ENCODE measurements around the gene HINFP. TPM values are rescaled to one million over a fixed set of nuclear protein-coding genes. Genes with fewer than 3 reads are reported as not detected.

HINFP gene
- total RNA-seq: 9.4 and 11.7 TPM in 2 replicates

DNA sequence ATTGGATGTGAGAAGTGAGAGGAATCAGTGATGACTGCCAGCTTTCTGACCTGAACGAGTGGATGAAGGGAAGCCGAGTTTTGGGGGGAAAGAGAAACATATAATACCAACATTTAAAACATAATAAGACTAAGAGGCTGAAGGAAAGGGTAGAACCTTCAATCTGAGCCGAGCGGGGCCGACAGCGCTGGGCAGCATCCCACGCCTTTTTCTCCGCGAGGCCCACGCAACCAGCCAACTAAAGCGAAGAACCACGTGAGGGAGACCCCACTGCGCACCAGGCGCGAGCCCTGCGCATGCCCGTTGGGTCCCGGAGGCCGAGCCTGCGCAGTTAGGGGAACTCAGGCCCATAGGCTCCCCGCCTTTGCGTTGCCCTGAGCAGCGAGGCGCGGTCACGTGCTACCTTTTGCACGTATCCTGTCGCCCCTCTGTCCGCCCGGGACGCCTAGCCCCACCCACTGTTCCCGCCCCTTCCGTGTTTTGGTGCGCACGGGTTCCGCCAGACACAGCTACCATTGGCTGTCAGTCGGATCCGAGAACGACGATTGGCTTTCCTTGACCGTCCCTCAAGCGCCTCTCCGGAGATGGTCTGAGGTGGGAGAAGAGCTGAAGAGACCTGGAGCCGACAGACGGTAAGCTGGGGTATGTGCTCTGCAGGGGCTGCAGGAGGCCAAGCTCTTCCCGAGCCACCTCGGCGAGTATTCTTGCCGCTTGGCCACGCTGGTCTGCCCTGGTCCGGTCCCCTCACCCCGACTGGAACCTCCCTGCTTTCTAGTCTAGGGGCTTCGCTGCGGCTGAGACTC is at the start of gene HINFP:
TSS of gene HINFP (plus strand) at position 573 of the 803 bp plus-strand sequence. CDS start 5,365 bp downstream, outside the sequence.
- peak; percentile 99 for DNase-seq (ENCODE audit: low read depth in 2 of 2)

DNA sequence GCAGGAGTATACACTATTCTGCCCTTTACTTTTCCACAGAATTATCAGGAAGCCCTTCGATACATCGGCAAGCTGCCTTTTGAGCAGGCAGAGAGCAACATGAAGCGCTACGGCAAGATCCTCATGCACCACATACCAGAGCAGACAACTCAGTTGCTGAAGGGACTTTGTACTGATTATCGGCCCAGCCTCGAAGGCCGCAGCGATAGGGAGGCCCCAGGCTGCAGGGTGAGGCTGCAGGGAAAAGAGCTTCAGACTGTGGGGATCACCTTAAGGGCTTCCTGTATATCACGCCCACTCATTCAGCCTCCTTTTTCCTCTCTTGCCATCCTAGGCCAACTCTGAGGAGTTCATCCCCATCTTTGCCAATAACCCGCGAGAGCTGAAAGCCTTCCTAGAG is 43.5 kb upstream of the HINFP start:
- DNase-seq (ENCODE audit: low read depth in 2 of 2): no peak

DNA sequence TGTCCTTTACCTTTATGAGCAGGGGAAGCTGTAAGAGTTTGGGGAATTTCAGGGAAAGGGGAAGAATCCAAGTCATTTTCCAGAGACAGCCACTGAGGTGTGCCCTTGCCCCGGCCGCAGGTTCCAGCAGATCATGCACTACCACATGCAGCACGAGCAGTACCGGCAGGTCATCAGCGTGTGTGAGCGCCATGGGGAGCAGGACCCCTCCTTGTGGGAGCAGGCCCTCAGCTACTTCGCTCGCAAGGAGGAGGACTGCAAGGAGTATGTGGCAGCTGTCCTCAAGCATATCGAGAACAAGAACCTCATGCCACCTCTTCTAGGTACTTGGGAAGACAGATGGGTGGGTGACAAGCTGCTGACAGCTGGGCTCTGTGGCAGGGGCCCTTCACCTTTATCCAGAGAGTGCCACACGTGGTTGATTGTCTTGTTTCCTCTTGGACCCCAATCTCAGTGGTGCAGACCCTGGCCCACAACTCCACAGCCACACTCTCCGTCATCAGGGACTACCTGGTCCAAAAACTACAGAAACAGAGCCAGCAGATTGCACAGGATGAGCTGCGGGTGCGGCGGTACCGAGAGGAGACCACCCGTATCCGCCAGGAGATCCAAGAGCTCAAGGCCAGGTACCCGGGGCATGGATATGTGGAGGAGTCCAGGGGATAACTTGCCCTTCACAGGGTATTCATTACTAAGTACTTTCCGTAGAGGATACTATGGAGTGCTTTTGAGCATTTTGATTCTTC is 42.5 kb upstream of the HINFP start:
- no peak for DNase-seq (ENCODE audit: low read depth in 2 of 2)

DNA sequence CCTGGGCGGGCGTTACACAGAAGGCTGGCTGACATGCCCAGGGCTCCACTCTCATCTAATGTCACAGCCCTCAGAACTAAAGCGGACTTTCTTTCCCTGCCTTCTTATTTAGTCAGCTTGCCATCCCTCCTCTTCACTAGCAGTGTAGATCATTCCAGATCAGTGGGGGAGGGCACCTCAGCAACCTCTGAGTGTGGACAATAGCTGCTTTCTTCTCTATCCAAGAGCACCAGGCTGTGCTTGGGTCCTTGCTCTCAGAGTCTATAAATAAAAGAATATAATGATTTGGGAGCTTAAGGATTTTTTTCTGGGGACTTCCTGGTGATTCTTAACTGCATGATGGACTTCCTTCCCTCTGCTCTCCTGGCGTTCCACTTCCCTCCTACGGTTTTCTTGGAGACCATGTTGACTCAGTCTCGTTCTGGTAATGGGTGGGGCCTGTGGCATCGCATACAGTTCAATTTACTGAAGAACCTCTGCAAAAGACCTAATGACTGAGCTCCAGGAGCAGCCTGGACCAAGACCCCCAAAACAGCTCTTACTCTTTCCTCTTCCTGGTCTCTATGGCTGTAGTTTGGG is 39.6 kb upstream of the HINFP start:
- no peak for DNase-seq (ENCODE audit: low read depth in 2 of 2)

DNA sequence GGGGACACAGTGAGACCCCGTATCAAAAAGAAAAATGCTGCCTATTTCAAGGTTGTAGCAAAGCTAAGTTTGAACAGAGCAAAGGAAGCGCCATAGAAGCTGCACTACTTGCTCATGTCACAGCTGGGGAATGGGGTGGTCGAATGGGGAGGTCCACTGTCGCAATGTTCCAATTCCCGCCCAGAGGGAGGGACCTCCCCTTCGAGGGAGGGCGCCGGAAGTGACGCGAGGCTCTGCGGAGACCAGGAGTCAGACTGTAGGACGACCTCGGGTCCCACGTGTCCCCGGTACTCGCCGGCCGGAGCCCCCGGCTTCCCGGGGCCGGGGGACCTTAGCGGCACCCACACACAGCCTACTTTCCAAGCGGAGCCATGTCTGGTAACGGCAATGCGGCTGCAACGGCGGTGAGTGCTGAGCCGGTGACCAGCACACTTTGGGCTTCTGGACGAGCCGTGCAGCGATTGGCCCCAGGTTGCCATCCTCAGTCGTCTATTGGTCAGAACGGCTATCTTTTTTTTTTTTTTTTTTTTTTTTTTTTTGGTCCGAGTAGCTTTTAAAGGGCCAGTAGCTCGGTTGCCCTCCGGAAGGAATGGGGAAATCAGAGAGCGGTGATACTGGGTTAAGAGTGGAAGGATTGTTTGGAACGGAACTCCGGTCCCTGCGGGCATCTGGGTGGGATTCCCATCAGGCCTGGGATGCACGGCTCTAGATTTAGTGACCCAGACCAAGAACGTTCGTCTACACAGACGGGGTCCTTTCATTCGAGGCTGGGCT is 36.5 kb upstream of the HINFP start, which contains the start of gene HMBS:
TSS of gene HMBS (plus strand) at position 219 of the 774 bp plus-strand sequence. CDS start at position 372, 153 bp downstream.
- peak; percentile 91 to 96 for DNase-seq (ENCODE audit: low read depth in 2 of 2)

DNA sequence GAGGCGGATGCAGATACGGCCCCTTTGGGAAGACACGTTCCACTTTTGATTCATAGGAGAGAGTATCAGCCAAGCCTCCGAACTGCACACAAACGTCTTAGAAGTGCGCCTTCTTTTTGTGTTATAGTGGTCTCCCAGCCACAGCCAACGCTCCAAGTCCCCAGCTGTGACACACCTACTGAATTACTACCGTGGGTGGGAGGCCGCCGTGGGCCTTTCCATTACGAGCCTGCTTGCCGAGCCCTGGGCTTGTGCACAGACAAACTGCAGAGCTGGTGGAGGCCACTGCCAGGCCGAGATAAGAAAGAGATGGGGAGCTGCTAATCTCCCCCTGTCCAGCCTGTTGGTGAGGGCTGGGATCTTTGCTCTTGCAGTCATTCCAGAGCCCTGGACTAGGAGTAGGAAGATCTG is 35.9 kb upstream of the HINFP start:
- DNase-seq (ENCODE audit: low read depth in 2 of 2): peak in 1 of 2 donors; percentile 46

DNA sequence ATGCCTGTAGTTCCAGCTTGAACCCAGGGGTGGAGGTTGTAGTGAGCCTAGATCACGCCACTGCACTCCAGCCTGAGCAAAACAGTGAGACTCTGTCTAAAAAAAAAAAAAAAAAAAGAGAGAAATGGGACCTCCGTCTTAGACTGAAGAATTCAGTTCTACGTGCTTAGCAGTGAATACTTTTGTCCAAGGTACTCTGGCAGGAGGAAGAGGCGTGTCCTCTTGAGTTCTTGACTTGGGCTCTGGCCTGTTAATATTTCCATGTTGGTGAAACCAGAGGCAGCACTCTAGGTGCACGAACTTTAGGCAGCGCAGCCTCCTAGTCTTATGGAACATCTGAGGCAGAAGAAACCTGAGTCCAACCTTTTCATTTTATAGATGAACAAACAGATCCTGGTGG is 34.3 kb upstream of the HINFP start:
- DNase-seq (ENCODE audit: low read depth in 2 of 2): no peak

DNA sequence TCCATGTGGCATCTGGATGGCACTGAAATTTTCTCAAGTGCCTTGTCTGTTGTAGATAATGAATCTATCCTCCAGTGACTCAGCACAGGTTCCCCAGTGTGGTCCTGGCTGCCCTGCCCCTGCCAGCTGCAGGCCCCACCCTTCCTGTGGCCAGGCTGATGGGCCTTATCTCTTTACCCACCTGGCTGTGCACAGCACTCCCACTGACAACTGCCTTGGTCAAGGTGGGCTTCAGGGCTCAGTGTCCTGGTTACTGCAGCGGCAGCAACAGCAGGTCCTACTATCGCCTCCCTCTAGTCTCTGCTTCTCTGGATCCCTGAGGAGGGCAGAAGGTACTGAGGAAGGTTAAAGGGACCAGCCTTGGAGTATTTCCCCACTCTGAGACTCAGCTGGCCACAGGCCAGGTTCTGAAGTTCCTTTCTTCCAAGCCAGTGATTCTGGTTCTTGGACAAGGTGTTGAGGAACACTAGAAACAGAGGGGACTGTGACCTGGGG is 33.6 kb upstream of the HINFP start:
- no peak for DNase-seq (ENCODE audit: low read depth in 2 of 2)

- no peak for DNase-seq (ENCODE audit: low read depth in 2 of 2)
Observed at GRCh38 chr11:119088406-119088805, 33.0 kb upstream of the HINFP start.

DNA sequence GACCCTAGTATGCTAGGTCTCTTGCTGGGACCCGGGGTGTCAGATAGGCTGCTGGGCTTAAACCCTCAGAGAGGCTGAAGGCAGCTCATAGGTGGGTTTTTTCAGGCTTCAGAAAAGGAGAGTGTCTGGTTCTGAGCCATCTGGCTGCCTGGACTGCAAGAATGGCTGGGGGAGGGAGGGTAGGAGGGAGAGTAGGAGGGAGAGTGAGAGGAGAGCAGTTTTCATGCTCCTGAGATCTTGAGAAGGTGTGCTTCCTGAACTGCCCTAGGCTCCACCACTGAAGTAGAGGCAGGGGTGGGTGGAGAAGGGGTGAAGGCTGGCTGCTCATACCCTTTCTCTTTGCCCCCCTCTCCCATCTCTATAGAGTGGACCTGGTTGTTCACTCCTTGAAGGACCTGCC is 32.1 kb upstream of the HINFP start:
- DNase-seq (ENCODE audit: low read depth in 2 of 2): no peak

GRCh38 chr11:119091178-119091577 is 30.2 kb upstream of the HINFP start:
- no peak for DNase-seq (ENCODE audit: low read depth in 2 of 2)

DNA sequence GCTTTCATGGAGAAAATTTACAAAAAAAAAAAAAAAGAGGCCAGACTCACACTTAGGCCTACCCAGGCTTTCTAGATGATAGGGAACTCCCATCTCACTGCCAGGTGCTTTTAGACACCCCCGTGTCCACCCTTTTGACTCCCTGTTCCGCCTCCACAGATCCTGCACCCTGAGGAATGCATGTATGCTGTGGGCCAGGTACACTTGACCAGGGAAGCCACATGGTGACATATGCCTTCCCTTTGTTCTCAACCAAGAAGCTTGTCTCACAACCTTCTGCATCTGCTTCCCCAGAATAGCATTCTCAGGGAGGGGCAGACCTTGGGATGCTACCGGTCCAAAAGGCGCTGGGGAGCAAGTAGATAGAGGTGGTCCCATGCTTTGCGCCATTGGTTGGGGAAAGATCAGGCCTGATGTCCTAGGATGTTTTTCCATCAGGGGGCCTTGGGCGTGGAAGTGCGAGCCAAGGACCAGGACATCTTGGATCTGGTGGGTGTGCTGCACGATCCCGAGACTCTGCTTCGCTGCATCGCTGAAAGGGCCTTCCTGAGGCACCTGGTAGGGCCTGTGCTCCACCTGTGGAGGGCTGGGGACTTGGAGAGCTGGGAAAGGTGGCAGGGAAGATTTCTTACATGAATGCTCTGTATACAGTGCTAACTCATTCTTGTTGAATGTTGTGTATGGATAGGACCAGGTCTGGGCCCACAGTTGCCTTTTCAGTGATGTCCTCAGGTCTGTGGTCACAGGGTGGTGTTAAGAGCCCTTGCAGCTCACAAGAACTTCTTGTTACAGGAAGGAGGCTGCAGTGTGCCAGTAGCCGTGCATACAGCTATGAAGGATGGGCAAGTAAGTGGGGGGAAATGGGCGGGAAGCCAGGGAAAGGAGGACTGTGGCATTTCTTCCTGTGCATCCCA is 29.2 kb upstream of the HINFP start:
- DNase-seq (ENCODE audit: low read depth in 2 of 2): no peak

DNA sequence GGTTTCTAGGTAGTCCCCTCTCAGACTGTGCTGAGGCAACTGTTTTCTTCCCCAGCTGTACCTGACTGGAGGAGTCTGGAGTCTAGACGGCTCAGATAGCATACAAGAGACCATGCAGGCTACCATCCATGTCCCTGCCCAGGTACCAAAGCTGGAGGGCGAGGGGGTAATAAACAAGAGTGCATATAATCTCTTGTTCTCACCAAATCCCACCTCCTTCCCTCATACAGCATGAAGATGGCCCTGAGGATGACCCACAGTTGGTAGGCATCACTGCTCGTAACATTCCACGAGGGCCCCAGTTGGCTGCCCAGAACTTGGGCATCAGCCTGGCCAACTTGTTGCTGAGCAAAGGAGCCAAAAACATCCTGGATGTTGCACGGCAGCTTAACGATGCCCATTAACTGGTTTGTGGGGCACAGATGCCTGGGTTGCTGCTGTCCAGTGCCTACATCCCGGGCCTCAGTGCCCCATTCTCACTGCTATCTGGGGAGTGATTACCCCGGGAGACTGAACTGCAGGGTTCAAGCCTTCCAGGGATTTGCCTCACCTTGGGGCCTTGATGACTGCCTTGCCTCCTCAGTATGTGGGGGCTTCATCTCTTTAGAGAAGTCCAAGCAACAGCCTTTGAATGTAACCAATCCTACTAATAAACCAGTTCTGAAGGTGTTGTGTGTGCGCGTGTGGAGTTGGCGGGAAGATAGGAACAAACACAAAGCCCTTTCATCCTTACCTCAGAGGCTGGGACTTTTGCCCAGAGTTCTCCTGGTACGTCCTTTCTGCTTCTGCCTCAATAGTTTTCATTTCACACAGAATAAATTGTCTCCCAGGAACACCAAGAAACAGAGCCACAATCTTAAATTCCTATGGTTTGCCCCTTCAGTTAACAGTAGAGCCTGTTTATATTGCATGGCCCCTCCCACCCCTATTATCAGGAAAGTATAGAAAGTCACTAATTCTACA is 28.2 kb upstream of the HINFP start:
- DNase-seq (ENCODE audit: low read depth in 2 of 2): peak in 1 of 2 donors; percentile 53

DNA sequence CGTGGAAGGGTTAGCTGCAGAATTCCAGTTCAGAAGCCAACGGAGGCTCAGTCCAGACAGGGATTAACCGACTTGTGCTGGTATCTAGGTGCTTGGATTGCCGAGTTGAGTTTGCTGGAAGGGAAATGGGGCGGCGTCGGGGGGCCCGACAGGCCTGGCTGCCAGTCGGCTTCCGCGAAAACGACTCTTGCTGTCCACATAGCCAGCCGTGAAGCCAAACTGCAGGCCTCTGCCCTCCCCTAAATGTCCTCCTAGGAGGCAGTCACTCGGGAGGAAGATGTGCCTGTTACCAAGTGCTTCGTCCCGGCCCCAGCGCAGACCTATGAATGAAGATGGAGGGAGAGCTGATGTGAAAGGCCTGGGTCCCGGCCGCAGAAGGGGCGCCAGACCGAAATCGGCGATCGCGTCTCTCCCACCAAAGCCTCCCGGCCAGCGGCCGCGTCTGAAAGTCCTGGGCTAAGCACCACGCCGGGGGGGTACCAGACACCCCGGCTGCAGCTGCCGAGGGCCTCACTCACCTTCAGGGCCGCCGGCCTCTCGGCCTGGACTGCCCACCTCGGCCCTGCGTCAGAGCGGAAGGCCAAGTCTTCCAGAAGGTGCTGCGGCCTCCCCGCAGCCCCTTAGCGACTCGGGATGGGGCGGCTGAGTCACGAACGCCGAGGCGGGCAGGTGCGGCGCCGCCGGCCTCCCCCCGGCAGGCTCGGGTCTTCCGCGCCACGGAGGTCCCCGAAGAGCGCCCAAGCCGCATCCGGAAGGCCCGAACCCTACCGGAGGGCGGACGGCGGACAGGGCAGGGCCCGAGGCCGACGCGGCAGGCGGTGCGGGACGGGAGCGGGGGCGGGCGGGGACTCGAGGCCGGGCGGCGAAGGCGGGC is 27.2 kb upstream of the HINFP start:
- DNase-seq (ENCODE audit: low read depth in 2 of 2): peak; percentile 45 to 56

GRCh38 chr11:119094816-119095065 is 26.6 kb upstream of the HINFP start:
- peak; percentile 80 to 94 for DNase-seq (ENCODE audit: low read depth in 2 of 2)

GRCh38 chr11:119095066-119095880 is 26.1 kb upstream of the HINFP start:
- DNase-seq (ENCODE audit: low read depth in 2 of 2): peak; percentile 100

- no peak for DNase-seq (ENCODE audit: low read depth in 2 of 2)
Observed at GRCh38 chr11:119099711-119100110, 21.7 kb upstream of the HINFP start.

Data from lung microvascular endothelial cell (primary cell).